Lower leg skin (tissue), 3 donors: ENCODE results near the gene RAB10.

Experiments used
- CTCF ChIP-seq, 3 donors: fragments of 450-650 bp; IDR thresholded peaks; one replicate each; pipeline ENCODE4 v1.5.1; 2016; ENCODE audit warnings: antibody characterized with exemption in 3 of 3, mild to moderate bottlenecking in 3 of 3, moderate library complexity in 2 of 3
- POLR2A ChIP-seq, 2 donors: fragments of 450-650 bp; IDR thresholded peaks; one replicate each; pipeline ENCODE4 v1.6.1; 2016 to 2017; ENCODE audit warnings: antibody characterized with exemption in 2 of 2, mild to moderate bottlenecking in 1 of 2, moderate library complexity in 1 of 2

- TF ChIP-seq CTCF (IDR thresholded peaks at IDR 0.05) (no peak), POLR2A (IDR thresholded peaks at IDR 0.05) (no peak)
Measured at GRCh38 chr2:26165403-26165802, 131.5 kb downstream of the RAB10 start.
